Fibroblast of lung (primary cell): ENCODE measurements around the gene FGFBP3. TPM values are rescaled to one million over a fixed set of nuclear protein-coding genes. Genes with fewer than 3 reads are reported as not detected.

Experiments
- DNase-seq, 2 donors: peaks; one replicate each; pipeline versions ENCODE4 v3.0.0 to v3.0.0-alpha.2; 2010; ENCODE audit warnings: low read depth in 2 of 2
- H2AFZ ChIP-seq: 2 replicates; pipeline ENCODE4 v1.5.1; 2012; ENCODE audit warnings: low read length, control low read depth, inconsistent platforms
- H3K27ac ChIP-seq: 2 replicates; pipeline ENCODE4 v1.5.1; 2011; ENCODE audit warnings: low read length, control low read depth; ENCODE audit not compliant: insufficient read depth
- H3K27me3 ChIP-seq: 2 replicates; pipeline ENCODE4 v1.5.1; 2011; ENCODE audit warnings: mild to moderate bottlenecking, low read length; ENCODE audit not compliant: control insufficient read depth, insufficient read depth
- H3K36me3 ChIP-seq: 2 replicates; pipeline ENCODE4 v1.5.1; 2011; ENCODE audit warnings: low read length; ENCODE audit not compliant: control insufficient read depth, insufficient read depth
- H3K4me1 ChIP-seq: 2 replicates; pipeline ENCODE4 v1.5.1; 2011; ENCODE audit warnings: low read length; ENCODE audit not compliant: control insufficient read depth, insufficient read depth; ENCODE audit errors: extremely low read depth
- H3K4me2 ChIP-seq: 2 replicates; pipeline ENCODE4 v1.5.1; 2011; ENCODE audit warnings: low read length, control low read depth; ENCODE audit not compliant: insufficient read depth; ENCODE audit errors: extremely low read depth
- H3K4me3 ChIP-seq, 4 experiments: fragments of 200-600 bp in 1 of 4; sonication (generic) in 1 of 4; replicated peaks in 1 of 4; 2 replicates each; pipeline ENCODE4 v1.5.1; 2011 to 2016; ENCODE audit warnings: low read length in 4 of 4, low read depth in 3 of 4, mild to moderate bottlenecking in 3 of 4, control low read depth in 2 of 4, inconsistent platforms in 1 of 4, mixed read lengths in 1 of 4; ENCODE audit not compliant: insufficient read depth in 1 of 4; ENCODE audit errors: control extremely low read depth in 1 of 4
- H3K79me2 ChIP-seq: 2 replicates; pipeline ENCODE4 v1.5.1; 2012; ENCODE audit warnings: mild to moderate bottlenecking, low read length, inconsistent platforms; ENCODE audit not compliant: control insufficient read depth, insufficient read depth
- H3K9ac ChIP-seq: 2 replicates; pipeline ENCODE4 v1.5.1; 2011; ENCODE audit warnings: mild to moderate bottlenecking, low read length, control low read depth; ENCODE audit not compliant: insufficient read depth
- H3K9me3 ChIP-seq: 2 replicates; pipeline ENCODE4 v1.5.1; 2012; ENCODE audit warnings: low read depth, low read length; ENCODE audit not compliant: control insufficient read depth, insufficient read depth
- H4K20me1 ChIP-seq: 2 replicates; pipeline ENCODE4 v1.5.1; 2011; ENCODE audit warnings: low read length; ENCODE audit not compliant: control insufficient read depth, insufficient read depth; ENCODE audit errors: extremely low read depth
- EZH2 ChIP-seq: IDR thresholded peaks from 2 replicates; pipeline ENCODE4 v1.5.1; 2012; ENCODE audit warnings: low read length, control low read depth, mild to moderate bottlenecking; ENCODE audit errors: missing control alignments
- polyA plus RNA-seq, 2 donors: library from polyadenylated mRNA; depleted of rRNA in 1 of 2; stranded (reverse) in 1 of 2; unstranded in 1 of 2; fragments of >200 nt; gene quantifications; 2 replicates each; pipeline ENCODE4 v1.2.1, GENCODE V29; 2011 to 2012; ENCODE audit warnings: missing spikeins in 1 of 2
- total RNA-seq: library from RNA; depleted of rRNA; stranded (reverse); fragments of >200 nt; gene quantifications from 2 replicates; pipeline ENCODE4 v1.2.1, GENCODE V29; 2014
- TF ChIP-seq, protein P1 (sequence below), 2 donors: IDR thresholded peaks in 1 of 2; conservative IDR thresholded peaks in 1 of 2; 1 replicate in 1 of 2; 2 replicates in 1 of 2; pipeline ENCODE4 v1.5.1; 2011 to 2012; ENCODE audit warnings: low read length in 2 of 2, control low read depth in 1 of 2, inconsistent platforms in 1 of 2, low read depth in 1 of 2, mild to moderate bottlenecking in 1 of 2

Gene FGFBP3
- total and polyA plus RNA-seq, 2 donors (not counting 1 experiment from before 2014, with no cell fraction given), result 0.25 to 0.50 TPM

DNA sequence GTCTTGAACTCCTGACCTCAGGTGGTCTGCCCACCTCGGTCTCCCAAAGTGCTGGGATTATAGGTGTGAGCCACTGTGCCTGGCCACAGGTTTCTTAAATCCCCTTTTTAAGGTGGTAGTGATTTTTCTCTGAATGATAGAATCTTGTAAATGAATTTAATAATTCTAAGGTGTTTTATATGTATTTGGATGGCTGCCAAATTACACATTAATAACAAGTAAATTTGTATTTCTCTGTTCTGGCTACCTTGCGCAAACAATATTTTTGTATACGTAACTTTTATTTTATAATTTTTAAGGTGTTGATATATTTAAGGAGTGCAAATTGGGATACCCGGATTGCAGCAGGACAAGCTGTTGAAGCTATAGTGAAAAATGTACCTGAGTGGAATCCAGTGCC is 30.4 kb upstream of the FGFBP3 start:
- Histone ChIP-seq H3K79me2 (peaks cover 19% of the 10 kb centered on the region), H3K36me3 (no peaks in the 10 kb centered on the region)
- DNase-seq, result no peak

DNA sequence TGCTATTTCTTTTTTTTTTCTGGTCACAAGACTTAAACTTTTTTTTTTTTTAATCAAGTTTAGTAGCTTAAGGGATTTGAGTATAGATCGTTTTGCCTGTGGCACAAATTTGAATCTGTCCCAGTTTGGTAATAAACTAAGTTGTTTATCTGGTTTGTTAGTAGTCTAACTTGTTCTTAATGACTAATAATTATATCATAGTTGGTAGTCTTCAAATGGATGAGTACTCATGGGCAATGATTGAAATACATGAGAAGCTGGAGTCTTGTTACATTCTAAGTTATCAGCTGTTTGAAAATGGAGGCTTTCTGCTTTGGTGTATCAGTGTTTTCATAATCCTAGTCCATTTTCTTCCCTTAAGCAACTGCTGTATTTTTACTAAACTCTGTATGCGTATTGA is 26.6 kb upstream of the FGFBP3 start:
- Histone ChIP-seq H3K36me3 (peaks cover 2% of the 10 kb centered on the region), H2AFZ (no peak overlapping the region), H3K27me3 (no peaks in the 10 kb centered on the region), H3K9ac (no peak overlapping the region), H3K27ac (no peak overlapping the region), H3K79me2 (peaks cover 42% of the 10 kb centered on the region), H3K4me2 (no peak overlapping the region), H3K4me3 (no peak overlapping the region), H4K20me1 (no peaks in the 10 kb centered on the region), H3K4me1 (no peaks in the 10 kb centered on the region), H3K9me3 (no peaks in the 10 kb centered on the region)
- TF ChIP-seq, protein P1, sequence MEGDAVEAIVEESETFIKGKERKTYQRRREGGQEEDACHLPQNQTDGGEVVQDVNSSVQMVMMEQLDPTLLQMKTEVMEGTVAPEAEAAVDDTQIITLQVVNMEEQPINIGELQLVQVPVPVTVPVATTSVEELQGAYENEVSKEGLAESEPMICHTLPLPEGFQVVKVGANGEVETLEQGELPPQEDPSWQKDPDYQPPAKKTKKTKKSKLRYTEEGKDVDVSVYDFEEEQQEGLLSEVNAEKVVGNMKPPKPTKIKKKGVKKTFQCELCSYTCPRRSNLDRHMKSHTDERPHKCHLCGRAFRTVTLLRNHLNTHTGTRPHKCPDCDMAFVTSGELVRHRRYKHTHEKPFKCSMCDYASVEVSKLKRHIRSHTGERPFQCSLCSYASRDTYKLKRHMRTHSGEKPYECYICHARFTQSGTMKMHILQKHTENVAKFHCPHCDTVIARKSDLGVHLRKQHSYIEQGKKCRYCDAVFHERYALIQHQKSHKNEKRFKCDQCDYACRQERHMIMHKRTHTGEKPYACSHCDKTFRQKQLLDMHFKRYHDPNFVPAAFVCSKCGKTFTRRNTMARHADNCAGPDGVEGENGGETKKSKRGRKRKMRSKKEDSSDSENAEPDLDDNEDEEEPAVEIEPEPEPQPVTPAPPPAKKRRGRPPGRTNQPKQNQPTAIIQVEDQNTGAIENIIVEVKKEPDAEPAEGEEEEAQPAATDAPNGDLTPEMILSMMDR (conservative IDR thresholded peaks at IDR 0.05 in 1 of 2, IDR thresholded peaks at IDR 0.05 in 1 of 2; ENCODE audit: low read depth in 1 of 2, low read length in 2 of 2), result no peak
- TF ChIP-seq EZH2, result no peak
- DNase-seq, result no peak

More for the DNA sequence above, 30.4 kb upstream of the FGFBP3 start:
- H3K4me3 ChIP-seq, result no peak overlapping the region
- no peaks in the 10 kb centered on the region for H3K4me1 ChIP-seq
- no peak overlapping the region for H3K4me2 ChIP-seq
- H3K27me3 ChIP-seq, result no peaks in the 10 kb centered on the region
- H3K9ac ChIP-seq, result no peak overlapping the region
- no peak overlapping the region for H3K27ac ChIP-seq
- no peaks in the 10 kb centered on the region for H4K20me1 ChIP-seq
- no peaks in the 10 kb centered on the region for H3K9me3 ChIP-seq
- no peak overlapping the region for H2AFZ ChIP-seq
- TF ChIP-seq, protein P1 (conservative IDR thresholded peaks at IDR 0.05 in 1 of 2, IDR thresholded peaks at IDR 0.05 in 1 of 2; ENCODE audit: low read depth in 1 of 2, low read length in 2 of 2), result no peak
- no peak for TF ChIP-seq EZH2

DNA sequence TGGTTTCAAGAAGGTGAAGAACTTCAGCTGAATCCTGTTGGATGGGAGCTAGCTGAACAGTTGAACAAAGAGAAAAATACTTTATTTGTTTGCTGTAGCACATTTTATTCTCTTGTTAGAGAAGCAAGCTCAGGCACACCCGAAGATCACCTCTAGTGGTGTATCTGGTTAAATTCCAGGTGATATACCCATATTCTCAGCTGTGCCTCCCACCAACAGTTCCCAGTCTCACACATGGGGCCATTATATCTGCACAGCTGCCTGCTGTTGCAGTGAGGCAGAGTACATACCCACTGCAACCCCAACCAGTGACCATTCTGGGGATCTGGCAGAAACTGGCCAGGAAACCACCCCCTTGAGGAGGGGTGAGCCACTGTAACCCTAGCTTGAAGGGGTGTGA is 23.5 kb upstream of the FGFBP3 start:
- Histone ChIP-seq H3K79me2 (peaks cover 54% of the 10 kb centered on the region), H3K4me2 (no peak overlapping the region), H3K36me3 (peaks cover 2% of the 10 kb centered on the region), H3K4me1 (peaks cover 3% of the 10 kb centered on the region), H2AFZ (no peak overlapping the region), H3K9me3 (no peaks in the 10 kb centered on the region), H3K27ac (no peak overlapping the region), H3K27me3 (no peaks in the 10 kb centered on the region), H4K20me1 (no peaks in the 10 kb centered on the region), H3K4me3 (no peak overlapping the region), H3K9ac (no peak overlapping the region)
- DNase-seq, result no peak
- TF ChIP-seq EZH2, result no peak
- TF ChIP-seq, protein P1 (conservative IDR thresholded peaks at IDR 0.05 in 1 of 2, IDR thresholded peaks at IDR 0.05 in 1 of 2; ENCODE audit: low read depth in 1 of 2, low read length in 2 of 2), result no peak
